Measurements from ENCODE around the gene TYRP1. TPM values are rescaled to one million over a fixed set of nuclear protein-coding genes. Genes with fewer than 3 reads are reported as not detected.

TYRP1 gene
- total RNA-seq, 6 experiments from 2014 or later, result not detected

DNA sequence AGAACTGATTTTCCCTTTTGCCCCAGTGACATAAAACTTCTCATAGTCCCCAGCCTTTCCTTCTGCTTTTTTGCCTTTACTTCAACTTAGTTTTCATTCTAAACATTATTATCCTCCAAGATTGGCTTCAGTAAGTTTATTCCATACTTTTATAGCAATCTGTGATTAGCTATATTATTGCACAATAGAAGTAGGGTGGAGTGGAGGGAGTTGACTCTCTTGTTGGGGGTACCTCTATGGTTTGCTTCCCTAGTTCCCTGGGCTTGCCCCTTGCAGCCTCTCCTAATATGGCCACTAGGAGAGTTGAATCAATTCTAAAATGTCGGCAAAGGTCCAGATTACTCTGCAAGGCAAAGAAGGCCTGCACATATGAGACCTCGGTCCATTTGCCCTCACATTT, 36.4 kb upstream of the TYRP1 start:
- Histone ChIP-seq H3K36me3 (no peaks in the 10 kb centered on the region), H3K4me1 (no peaks in the 10 kb centered on the region), H3K27me3 (no peaks in the 10 kb centered on the region), H3K4me3 (no peak overlapping the region), H3K27ac (no peak overlapping the region), H3K9me3 (no peaks in the 10 kb centered on the region)
- intact Hi-C loops (cut with DNase I), result no loop called here
- TF ChIP-seq, protein P1, sequence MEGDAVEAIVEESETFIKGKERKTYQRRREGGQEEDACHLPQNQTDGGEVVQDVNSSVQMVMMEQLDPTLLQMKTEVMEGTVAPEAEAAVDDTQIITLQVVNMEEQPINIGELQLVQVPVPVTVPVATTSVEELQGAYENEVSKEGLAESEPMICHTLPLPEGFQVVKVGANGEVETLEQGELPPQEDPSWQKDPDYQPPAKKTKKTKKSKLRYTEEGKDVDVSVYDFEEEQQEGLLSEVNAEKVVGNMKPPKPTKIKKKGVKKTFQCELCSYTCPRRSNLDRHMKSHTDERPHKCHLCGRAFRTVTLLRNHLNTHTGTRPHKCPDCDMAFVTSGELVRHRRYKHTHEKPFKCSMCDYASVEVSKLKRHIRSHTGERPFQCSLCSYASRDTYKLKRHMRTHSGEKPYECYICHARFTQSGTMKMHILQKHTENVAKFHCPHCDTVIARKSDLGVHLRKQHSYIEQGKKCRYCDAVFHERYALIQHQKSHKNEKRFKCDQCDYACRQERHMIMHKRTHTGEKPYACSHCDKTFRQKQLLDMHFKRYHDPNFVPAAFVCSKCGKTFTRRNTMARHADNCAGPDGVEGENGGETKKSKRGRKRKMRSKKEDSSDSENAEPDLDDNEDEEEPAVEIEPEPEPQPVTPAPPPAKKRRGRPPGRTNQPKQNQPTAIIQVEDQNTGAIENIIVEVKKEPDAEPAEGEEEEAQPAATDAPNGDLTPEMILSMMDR (IDR thresholded peaks at IDR 0.05), result no peak
- TF ChIP-seq POLR2A (IDR thresholded peaks at IDR 0.05), result no peak
- no peak for ATAC-seq
- DNase-seq, result no peak
- 76% methylated on average over 2 of the region's 2 CpGs for WGBS (ENCODE audit: insufficient coverage, low coverage, low lambda C conversion rate, missing lambda C conversion rate)

DNA sequence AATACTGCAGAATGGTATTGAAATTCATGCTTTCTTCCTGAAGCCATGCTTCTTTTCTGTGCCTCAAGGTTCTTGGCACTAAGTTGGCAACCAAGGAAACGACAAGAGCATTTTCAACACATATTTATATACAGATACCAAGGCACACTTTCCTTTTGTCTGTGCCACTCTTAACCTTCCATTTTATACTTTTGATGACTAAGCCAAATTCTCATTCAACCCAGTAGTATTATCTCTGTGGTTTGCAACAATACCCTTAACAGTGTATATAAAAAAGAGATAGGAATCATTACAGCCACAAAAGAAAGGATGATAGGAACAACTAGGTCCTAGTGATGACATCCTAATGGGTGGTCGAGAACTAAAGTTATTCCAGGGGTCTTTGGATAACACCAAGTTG, 36.0 kb upstream of the TYRP1 start:
- no peaks in the 10 kb centered on the region for H3K27me3 ChIP-seq
- ATAC-seq (no peak), DNase-seq (no peak)
- intact Hi-C loops (cut with DNase I), result no loop called here
- H3K4me1 ChIP-seq, result no peaks in the 10 kb centered on the region
- H3K4me3 ChIP-seq, result no peak overlapping the region
- H3K36me3 ChIP-seq, result no peaks in the 10 kb centered on the region
- H3K27ac ChIP-seq, result no peak overlapping the region
- no peaks in the 10 kb centered on the region for H3K9me3 ChIP-seq
- TF ChIP-seq POLR2A (IDR thresholded peaks at IDR 0.05), result no peak
- TF ChIP-seq, protein P1 (IDR thresholded peaks at IDR 0.05), result no peak
- 38% methylated on average over 2 of the region's 2 CpGs for WGBS (ENCODE audit: insufficient coverage, low coverage, low lambda C conversion rate, missing lambda C conversion rate)

DNA sequence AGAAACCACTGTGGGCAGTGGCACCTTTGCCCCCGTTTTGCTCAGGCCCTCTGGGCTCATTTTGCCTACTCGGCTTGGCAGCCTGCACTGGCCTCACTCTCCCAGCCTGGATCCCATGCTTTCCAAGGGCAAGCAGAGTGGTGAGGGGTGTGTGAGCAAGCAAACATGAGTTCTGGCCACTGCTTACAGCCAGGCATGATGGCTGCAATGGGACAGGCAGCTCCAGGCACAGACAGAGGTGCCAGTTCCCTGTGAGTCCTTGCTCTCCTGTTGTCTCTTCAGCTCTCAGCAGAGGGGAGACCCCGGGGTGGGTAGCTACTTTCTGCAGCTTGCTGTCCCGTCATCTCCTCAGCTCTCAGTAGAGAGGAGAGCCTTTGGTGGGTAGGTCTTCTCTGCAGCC, 35.2 kb upstream of the TYRP1 start:
- ATAC-seq, result no peak
- WGBS (ENCODE audit: insufficient coverage, low coverage, low lambda C conversion rate, missing lambda C conversion rate), result 55% methylated on average over 3 of the region's 4 CpGs
- DNase-seq, result no peak

DNA sequence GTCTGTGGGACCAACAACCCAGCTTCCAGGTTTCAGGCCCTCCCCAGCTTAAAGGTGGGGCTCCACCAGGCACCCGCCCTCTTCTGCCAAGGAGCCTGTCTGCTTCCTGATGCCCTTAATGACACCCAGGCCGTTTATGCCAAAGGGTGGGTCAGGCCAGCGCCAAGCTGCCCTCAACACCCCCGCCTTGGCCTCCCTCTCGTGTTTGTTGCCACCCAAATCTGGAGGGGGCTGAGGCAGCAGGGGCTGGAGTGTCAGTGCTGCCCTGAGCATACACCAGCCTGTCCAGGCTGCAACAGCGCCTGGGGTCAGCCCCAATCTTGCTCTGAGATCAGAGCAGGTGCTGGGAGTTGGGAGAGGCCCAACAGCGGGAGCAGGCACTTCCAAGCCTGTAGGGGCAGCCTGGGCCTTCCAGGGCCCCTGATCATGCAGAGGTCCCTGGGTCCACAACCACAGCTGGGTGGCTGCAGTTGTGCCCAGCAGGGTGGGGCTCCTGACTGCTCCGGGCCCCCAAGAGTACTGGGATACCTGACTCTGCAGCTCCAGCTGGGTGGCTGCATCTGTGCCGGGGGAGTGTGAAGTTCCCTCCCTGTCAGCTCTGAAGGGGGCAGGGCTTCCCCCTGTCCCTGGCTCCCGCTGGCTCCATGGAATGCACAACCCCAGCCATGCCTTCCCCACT, 34.5 kb upstream of the TYRP1 start:
- Histone ChIP-seq H3K36me3 (no peaks in the 10 kb centered on the region), H3K27me3 (no peaks in the 10 kb centered on the region), H3K4me1 (no peaks in the 10 kb centered on the region), H3K4me3 (no peak overlapping the region), H3K27ac (no peak overlapping the region), H3K9me3 (no peaks in the 10 kb centered on the region)
- WGBS (ENCODE audit: insufficient coverage, low coverage, low lambda C conversion rate, missing lambda C conversion rate), result 65% methylated on average over 2 of the region's 10 CpGs
- TF ChIP-seq POLR2A (IDR thresholded peaks at IDR 0.05), result no peak
- TF ChIP-seq, protein P1 (IDR thresholded peaks at IDR 0.05), result no peak
- intact Hi-C loops (cut with DNase I), result no loop called here
- peak in 1 of 4 donors; percentile 28 for ATAC-seq
- peak in 1 of 3 donors; percentile 37 for DNase-seq

More for the DNA sequence above, 35.2 kb upstream of the TYRP1 start:
- Histone ChIP-seq H3K27ac (no peak overlapping the region), H3K4me1 (no peaks in the 10 kb centered on the region), H3K9me3 (no peaks in the 10 kb centered on the region), H3K27me3 (no peaks in the 10 kb centered on the region), H3K4me3 (no peak overlapping the region), H3K36me3 (no peaks in the 10 kb centered on the region)
- TF ChIP-seq, protein P1 (IDR thresholded peaks at IDR 0.05), result no peak
- TF ChIP-seq POLR2A (IDR thresholded peaks at IDR 0.05), result no peak
- intact Hi-C loops (cut with DNase I), result no loop called here
